GM04503 (cell line): ENCODE results near the gene SELENOK.
A peak's percentile ranks its signal among the peaks of the same experiment; 100 is the strongest.

Experiments
- DNase-seq: peaks from one replicate; pipeline ENCODE4 v3.0.0-alpha.2; 2012; ENCODE audit warnings: low read depth

The SELENOK gene

GRCh38 chr3:53842436-53843194, 49.0 kb downstream of the SELENOK start:
- DNase-seq = no peak

- no peak for DNase-seq
Measured at GRCh38 chr3:53841296-53841695, 50.4 kb downstream of the SELENOK start.

GRCh38 chr3:53837331-53837730, 54.3 kb downstream of the SELENOK start:
- DNase-seq = no peak

- no peak for DNase-seq
Measured at GRCh38 chr3:53836084-53836872, 55.4 kb downstream of the SELENOK start.

- no peak for DNase-seq
Measured at GRCh38 chr3:53835257-53835656, 56.4 kb downstream of the SELENOK start.

GRCh38 chr3:53834429-53835095, 57.1 kb downstream of the SELENOK start:
- DNase-seq = peak; percentile 21
